Spleen (tissue), 11 donors: ENCODE measurements around the gene NR5A1. TPM values are rescaled to one million over a fixed set of nuclear protein-coding genes. Genes with fewer than 3 reads are reported as not detected.
A peak's percentile ranks its signal among the peaks of the same experiment; 100 is the strongest.

Experiments used
- DNase-seq: peaks from one replicate; pipeline ENCODE4 v3.0.0-alpha.2; 2020
- H3K27ac ChIP-seq, 8 donors: fragments of 200-600 bp; sonication (generic) in 7 of 8; 1 replicate in 4 of 8; 2 replicates in 4 of 8; pipeline versions ENCODE4 v1.5.0 to v1.8.0; 2016 to 2021; ENCODE audit warnings: inconsistent platforms in 4 of 8, mild to moderate bottlenecking in 4 of 8, moderate library complexity in 1 of 8
- H3K27me3 ChIP-seq, 7 donors: fragments of 200-600 bp; sonication (generic) in 6 of 7; replicated peaks in 1 of 7; 1 replicate in 4 of 7; 2 replicates in 3 of 7; pipeline versions ENCODE4 v1.5.0 to v1.8.0; 2016 to 2021; ENCODE audit warnings: inconsistent platforms in 3 of 7, mild to moderate bottlenecking in 1 of 7
- H3K36me3 ChIP-seq, 6 donors: fragments of 200-600 bp; sonication (generic) in 5 of 6; 1 replicate in 4 of 6; 2 replicates in 2 of 6; pipeline versions ENCODE4 v1.5.0 to v1.8.0; 2016 to 2021; ENCODE audit warnings: inconsistent platforms in 2 of 6
- H3K4me1 ChIP-seq, 6 donors: fragments of 200-600 bp; sonication (generic) in 5 of 6; 1 replicate in 3 of 6; 2 replicates in 3 of 6; pipeline versions ENCODE4 v1.5.0 to v1.8.0; 2016 to 2021; ENCODE audit warnings: inconsistent platforms in 3 of 6
- H3K4me3 ChIP-seq, 8 donors: fragments of 200-600 bp; sonication (generic) in 7 of 8; 1 replicate in 4 of 8; 2 replicates in 4 of 8; pipeline versions ENCODE4 v1.5.0 to v1.8.0; 2016 to 2021; ENCODE audit warnings: inconsistent platforms in 4 of 8, mild to moderate bottlenecking in 4 of 8, moderate library complexity in 2 of 8
- H3K9me3 ChIP-seq, 8 donors: fragments of 200-600 bp; sonication (generic) in 7 of 8; 1 replicate in 4 of 8; 2 replicates in 4 of 8; pipeline versions ENCODE4 v1.5.0 to v1.8.0; 2016 to 2021; ENCODE audit warnings: inconsistent platforms in 4 of 8
- CTCF ChIP-seq, 11 experiments: fragments of 200-600 bp in 7 of 11; fragments of 450-650 bp in 4 of 11; sonication (generic) in 4 of 11; IDR thresholded peaks in 8 of 11; conservative IDR thresholded peaks in 3 of 11; 1 replicate in 7 of 11; 2 replicates in 4 of 11; pipeline versions ENCODE4 v1.4.0 to v1.8.0; 2016 to 2021; ENCODE audit warnings: antibody characterized with exemption in 11 of 11, inconsistent platforms in 4 of 11, mild to moderate bottlenecking in 1 of 11
- POLR2A ChIP-seq, 3 donors: fragments of 450-650 bp; IDR thresholded peaks; one replicate each; pipeline ENCODE4 v1.5.1; 2017; ENCODE audit warnings: antibody characterized with exemption in 3 of 3, mild to moderate bottlenecking in 1 of 3
- POLR2AphosphoS5 ChIP-seq, 3 donors: sonication (generic); formaldehyde crosslinking; IDR thresholded peaks; one replicate each; pipeline ENCODE4 v1.5.1; 2017; ENCODE audit warnings: antibody characterized with exemption in 3 of 3
- WGBS, 5 donors: extraction: QIAGEN DNeasy Blood & Tissue Kit in 3 of 5; methylation state at CpG; one replicate each; pipeline versions ENCODE4 v1.1.5 to v1.1.7; 2013 to 2018; 5-methylcytosine and 5-hydroxymethylcytosine counted together
- intact Hi-C: fragments of 100-400 bp; cut with DNase I; formaldehyde crosslinking; loops from one replicate; pipeline ENCODE4 v1.15.0; 2023; ENCODE audit warnings: low total_unique reads
- polyA plus RNA-seq, 3 donors: library from polyadenylated mRNA; stranded (reverse); fragments of 200-250 nt; gene quantifications; one replicate each; pipeline ENCODE4 v1.2.1, GENCODE V29; 2013
- total RNA-seq, 7 donors: library from RNA; depleted of rRNA in 3 of 7; stranded (reverse); fragments of >200 nt in 3 of 7; fragmentation: NEBNext Ultra II Directional in 4 of 7; extraction: Animal tissue kit (Norgen Biotek cat#: 25700) in 4 of 7; gene quantifications; one replicate each; pipeline versions ENCODE4 v1.1.0 to v1.2.1, GENCODE V29; 2016 to 2021
- donor health status: healthy with polysubstance abuse.
- donor health status: DM: no; HTN: no; CAD: no; lungs with moderate emphysema.
- donor health status: DM: no; HTN: no; CAD: no.
- donor health status: Bipolar disorder and iron deficiency.
- donor health status: healthy.
- donor health status: DM: no; HTN: no; CAD: no.
- donor health status: DM: yes; HTN: yes; CAD: no.

Gene NR5A1
- total and polyA plus RNA-seq, 10 donors: 46.5 to 378 (median 193) TPM

GRCh38 chr9:124498499-124499146, 8.6 kb downstream of the NR5A1 start:
- Histone ChIP-seq H3K4me1 (peaks cover 2 to 98% (median 42%) of the 10 kb centered on the region in 6 donors), H3K27me3 (peaks cover 0 to 49% (median 14%) of the 10 kb centered on the region in 7 donors), H3K9me3 (no peaks in the 10 kb centered on the region), H3K36me3 (peaks cover 0 to 21% (median 0%) of the 10 kb centered on the region in 6 donors), H3K27ac (peak overlapping the region in 5 of 8 donors; percentile 70 to 89 (median 85)), H3K4me3 (peak overlapping the region in 4 of 8 donors; percentile 26 to 76 (median 48))
- DNase-seq: no peak
- WGBS, 5 donors: 59 to 76% (median 67%) methylated on average over 4 to 15 of the region's 15 CpGs
- intact Hi-C loops: loop anchor here (10.0 kb wide), 1 partner anchor 74 kb away; no protein-coding TSS in a partner anchor
- TF ChIP-seq CTCF (IDR thresholded peaks at IDR 0.05 in 8 of 11, conservative IDR thresholded peaks at IDR 0.05 in 3 of 11) (no peak), POLR2AphosphoS5 (IDR thresholded peaks at IDR 0.05) (peak; percentile 16 to 73 (median 69))

GRCh38 chr9:124498040-124498439, 9.2 kb downstream of the NR5A1 start:
- Histone ChIP-seq H3K27ac (peak overlapping the region; percentile 20 to 89 (median 70)), H3K4me1 (peaks cover 2 to 98% (median 42%) of the 10 kb centered on the region in 6 donors), H3K36me3 (peaks cover 0 to 16% (median 0%) of the 10 kb centered on the region in 6 donors), H3K4me3 (peak overlapping the region in 5 of 8 donors; percentile 7 to 76 (median 30)), H3K27me3 (peaks cover 0 to 44% (median 9%) of the 10 kb centered on the region in 7 donors), H3K9me3 (no peaks in the 10 kb centered on the region)
- 58 to 80% (median 71%) methylated on average over 6 of the region's 6 CpGs for WGBS, 5 donors
- intact Hi-C loops: loop anchor here (10.0 kb wide), 1 partner anchor 73 kb away; no protein-coding TSS in a partner anchor
- no peak for TF ChIP-seq POLR2AphosphoS5 (IDR thresholded peaks at IDR 0.05)
- no peak for TF ChIP-seq POLR2A (IDR thresholded peaks at IDR 0.05)
- TF ChIP-seq CTCF (IDR thresholded peaks at IDR 0.05 in 8 of 11, conservative IDR thresholded peaks at IDR 0.05 in 3 of 11): no peak
- DNase-seq: no peak

- WGBS, 5 donors: 59 to 91% (median 80%) methylated on average over 8 of the region's 8 CpGs
- Histone ChIP-seq H3K36me3 (peaks cover 0 to 19% (median 0%) of the 10 kb centered on the region in 6 donors), H3K4me1 (peaks cover 2 to 98% (median 44%) of the 10 kb centered on the region in 6 donors), H3K27ac (peak overlapping the region; percentile 20 to 89 (median 70)), H3K4me3 (peak overlapping the region in 5 of 8 donors; percentile 7 to 76 (median 30)), H3K9me3 (no peaks in the 10 kb centered on the region), H3K27me3 (peaks cover 0 to 38% (median 3%) of the 10 kb centered on the region in 7 donors)
- no peak for DNase-seq
- intact Hi-C loops: loop anchor here (10.0 kb wide), 1 partner anchor 73 kb away; no protein-coding TSS in a partner anchor
- no peak for TF ChIP-seq POLR2A (IDR thresholded peaks at IDR 0.05)
- peak in 1 of 3 donors; percentile 40 for TF ChIP-seq POLR2AphosphoS5 (IDR thresholded peaks at IDR 0.05)
Observed at GRCh38 chr9:124497441-124497840, 9.8 kb downstream of the NR5A1 start.

- H3K4me1 ChIP-seq: peaks cover 2 to 91% (median 45%) of the 10 kb centered on the region in 6 donors
- no peaks in the 10 kb centered on the region for H3K9me3 ChIP-seq
- no peak for DNase-seq
- H3K4me3 ChIP-seq: peak overlapping the region in 3 of 8 donors; percentile 4 to 76 (median 67)
- WGBS, 5 donors: 44 to 63% (median 54%) methylated on average over 5 to 15 of the region's 15 CpGs
- intact Hi-C loops: loop anchor here (10.0 kb wide), 1 partner anchor 72 kb away; no protein-coding TSS in a partner anchor
- H3K36me3 ChIP-seq: peaks cover 0 to 19% (median 0%) of the 10 kb centered on the region in 6 donors
- peak overlapping the region in 6 of 8 donors; percentile 29 to 89 (median 76) for H3K27ac ChIP-seq
- peak in 2 of 3 donors; percentile 38 to 45 for TF ChIP-seq POLR2AphosphoS5 (IDR thresholded peaks at IDR 0.05)
- TF ChIP-seq CTCF (IDR thresholded peaks at IDR 0.05 in 8 of 11, conservative IDR thresholded peaks at IDR 0.05 in 3 of 11): no peak
- H3K27me3 ChIP-seq: peaks cover 0 to 28% (median 0%) of the 10 kb centered on the region in 7 donors
Observed at GRCh38 chr9:124496463-124496862, 10.7 kb downstream of the NR5A1 start.
